GM12892 (cell line): Measurements from ENCODE around the gene NFATC1.

Experiments
- POLR2A ChIP-seq: IDR thresholded peaks from 2 replicates; pipeline ENCODE4 v1.6.1; 2011; ENCODE audit warnings: low read depth, low read length, control low read depth
- POLR2AphosphoS5 ChIP-seq: IDR thresholded peaks from 2 replicates; pipeline ENCODE4 v1.6.1; 2011; ENCODE audit warnings: low read depth, low read length, control low read depth
- TAF1 ChIP-seq: IDR thresholded peaks from 2 replicates; pipeline ENCODE4 v1.6.1; 2011; ENCODE audit warnings: low read depth, mild to moderate bottlenecking, control low read depth, low read length, borderline replicate concordance

DNA sequence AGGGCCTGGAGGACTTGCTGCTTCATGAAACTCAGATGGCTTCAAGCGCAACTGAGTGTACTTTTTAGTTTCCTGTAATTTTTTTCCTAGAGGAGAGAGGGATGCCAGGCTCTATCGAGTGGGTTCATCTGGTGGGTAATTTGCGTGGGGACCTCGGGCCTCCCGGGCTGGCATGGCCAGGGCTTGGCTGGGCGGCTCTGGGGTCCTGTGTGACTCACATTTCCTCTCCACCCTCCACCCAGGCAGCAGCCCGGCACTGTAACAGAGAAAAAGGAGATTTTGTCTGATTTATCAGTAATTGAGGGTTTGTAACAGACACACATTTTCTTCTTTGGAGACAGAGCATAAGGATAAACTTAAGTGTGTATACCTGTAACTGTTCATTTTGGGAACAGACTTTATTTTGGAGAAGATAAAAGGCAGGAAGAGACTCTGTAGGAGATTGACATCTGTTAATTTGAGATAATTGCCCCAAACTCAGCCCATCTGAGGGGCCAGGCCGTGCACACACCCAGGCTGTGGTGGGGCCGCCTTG lies 64.3 kb downstream of the NFATC1 start:
- TF ChIP-seq POLR2A (no peak), POLR2AphosphoS5 (no peak), TAF1 (no peak)
